NCI-H345 (cell line): Measurements from ENCODE around the gene SCO1.
A peak's percentile ranks its signal among the peaks of the same experiment; 100 is the strongest.
"Not testable (repeated sequence)": the region's sequence is repeated elsewhere in the genome, so short reads cannot be mapped to it uniquely, and the experiment has no call there.

Source experiments
- DNase-seq: peaks from one replicate; lab custom pipeline; 2025; lab: John Stamatoyannopoulos, UW

SCO1 gene

GRCh38 chr17:10697092-10698081 lies at the start of gene SCO1, which contains the start of gene ADPRM:
SCO1 (minus strand) TSS chr17:10697533; CDS start chr17:10697507, 26 bp downstream.
ADPRM (plus strand) TSS chr17:10697594; CDS start chr17:10704927, 7,333 bp downstream.
- DNase-seq = peak; percentile 88

GRCh38 chr17:10745231-10745630 lies 47.9 kb upstream of the SCO1 start:
- DNase-seq = no peak

GRCh38 chr17:10744501-10745000 lies 47.2 kb upstream of the SCO1 start:
- no peak for DNase-seq

GRCh38 chr17:10743316-10744009 lies 46.1 kb upstream of the SCO1 start:
- no peak for DNase-seq

- no peak for DNase-seq
Measured at GRCh38 chr17:10742431-10742830, 45.1 kb upstream of the SCO1 start.

DNA sequence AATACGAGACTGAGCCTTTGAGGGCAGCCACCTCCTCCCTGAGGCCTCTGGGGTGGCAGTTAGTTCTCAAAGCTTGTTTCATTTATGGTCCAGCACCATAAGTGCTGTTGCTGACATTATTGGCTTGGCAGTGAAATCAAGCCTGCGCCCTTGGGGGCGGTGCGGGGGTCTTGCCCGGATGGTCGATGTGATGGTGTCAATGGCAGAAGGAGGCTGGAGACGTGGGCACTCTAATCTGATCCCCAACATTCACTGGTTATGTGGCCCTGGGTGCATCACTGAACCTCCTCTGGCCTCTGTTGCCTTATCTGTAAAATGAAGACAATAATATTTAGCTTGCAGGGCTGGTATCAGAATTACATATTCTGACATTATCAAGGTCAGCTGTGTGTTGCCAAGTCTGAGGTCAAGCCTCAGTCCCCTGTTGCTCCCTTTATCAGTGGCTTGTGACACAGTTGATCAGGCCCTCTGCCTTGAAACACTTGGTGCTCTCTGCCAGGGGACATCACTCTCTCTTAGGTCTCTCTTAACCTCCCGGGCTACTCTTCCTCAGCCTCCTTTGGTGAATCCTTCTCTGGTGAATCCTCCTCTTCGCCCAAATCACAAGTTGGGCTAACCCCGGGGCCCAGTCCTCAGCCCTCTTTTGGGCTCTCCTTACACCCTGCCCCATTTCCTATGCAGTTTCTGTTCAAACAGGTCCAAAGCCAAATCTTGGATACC lies 44.2 kb upstream of the SCO1 start:
- no peak for DNase-seq

GRCh38 chr17:10739386-10739785 lies 42.1 kb upstream of the SCO1 start:
- DNase-seq = no peak

- DNase-seq = no peak
Measured at GRCh38 chr17:10738521-10739258, 41.4 kb upstream of the SCO1 start.

- no peak for DNase-seq
Measured at GRCh38 chr17:10737736-10738135, 40.4 kb upstream of the SCO1 start.

GRCh38 chr17:10737168-10737622 lies 39.9 kb upstream of the SCO1 start:
- DNase-seq = peak; percentile 28

DNA sequence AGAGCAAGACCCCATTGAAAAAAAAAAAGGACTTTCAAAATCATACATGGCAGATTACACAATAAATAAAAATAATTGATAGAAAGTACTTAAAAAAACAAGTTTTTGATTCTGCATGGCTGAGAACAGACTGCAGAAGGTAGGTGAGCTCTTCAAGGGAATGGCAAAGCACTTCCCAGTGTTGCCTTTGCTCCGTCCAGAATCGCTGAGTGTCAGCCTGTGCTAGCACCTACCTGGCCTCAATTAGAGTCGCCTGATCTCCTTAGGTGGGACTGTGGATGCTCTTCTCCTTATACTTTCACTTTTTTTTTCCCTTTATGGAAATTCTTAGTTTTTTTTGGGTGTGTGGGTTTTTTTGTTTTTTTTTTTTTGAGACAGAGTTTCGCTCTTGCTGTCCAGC lies 38.5 kb upstream of the SCO1 start:
- DNase-seq = no peak

DNA sequence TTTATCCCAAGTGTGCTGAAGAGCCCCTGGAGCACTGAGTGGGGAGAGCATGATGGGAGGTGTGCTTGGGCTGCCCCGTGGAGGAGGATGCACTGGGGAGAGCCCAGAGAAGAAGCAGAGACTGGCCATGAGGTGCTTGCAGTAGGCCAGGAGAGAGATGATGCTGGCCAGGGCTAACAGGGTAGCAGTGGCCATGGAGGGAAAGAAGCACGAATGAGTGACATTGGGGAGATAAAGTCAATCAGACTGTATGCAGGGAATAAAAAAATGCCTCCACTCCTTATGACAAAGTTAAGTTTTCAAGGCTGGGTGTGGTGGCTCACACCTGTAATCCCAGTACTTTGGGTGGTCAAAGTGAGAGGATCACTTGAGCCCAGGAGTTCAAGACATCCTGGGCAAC lies 37.9 kb upstream of the SCO1 start:
- DNase-seq = no peak

DNA sequence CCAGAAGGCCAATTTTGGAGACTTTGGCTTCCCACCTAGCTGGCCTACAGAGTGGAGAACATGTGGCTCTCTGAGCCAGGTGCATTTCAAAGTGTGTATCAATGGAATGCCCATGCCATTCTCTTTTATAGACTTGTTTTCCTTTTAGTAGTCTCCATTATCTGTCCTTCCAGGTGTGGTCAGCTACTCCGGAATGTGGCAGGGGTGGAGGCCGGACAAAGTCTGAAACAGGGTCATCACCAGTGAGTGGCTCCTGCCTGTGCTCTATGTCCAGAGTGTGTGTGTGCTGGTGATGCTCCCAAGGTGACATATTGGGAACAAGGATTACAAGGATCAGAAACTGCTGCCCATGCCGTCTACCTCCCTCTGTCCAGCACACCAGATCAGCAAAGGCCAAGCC lies 36.3 kb upstream of the SCO1 start:
- no peak for DNase-seq

DNA sequence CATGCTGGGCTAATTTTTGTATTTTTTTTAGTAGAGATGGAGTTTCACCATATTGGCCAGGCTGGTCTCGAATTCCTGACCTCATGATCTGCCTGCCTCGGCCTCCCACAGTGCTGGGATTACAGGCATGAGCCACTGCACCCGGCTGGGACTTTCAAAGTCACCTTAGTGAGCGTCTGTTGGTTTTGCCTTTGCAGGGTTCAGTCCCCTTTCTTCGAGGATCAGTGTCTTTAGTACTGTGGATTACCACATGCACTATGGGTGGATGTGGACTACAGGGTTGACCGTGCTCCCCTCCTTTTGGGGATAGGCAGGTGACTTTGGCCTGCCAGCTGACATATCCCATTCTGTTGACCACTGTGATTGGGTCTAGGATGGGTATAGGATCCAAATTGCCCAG lies 34.8 kb upstream of the SCO1 start:
- not testable (repeated sequence) for DNase-seq

GRCh38 chr17:10731408-10731879 lies 34.1 kb upstream of the SCO1 start:
- DNase-seq = no peak

DNA sequence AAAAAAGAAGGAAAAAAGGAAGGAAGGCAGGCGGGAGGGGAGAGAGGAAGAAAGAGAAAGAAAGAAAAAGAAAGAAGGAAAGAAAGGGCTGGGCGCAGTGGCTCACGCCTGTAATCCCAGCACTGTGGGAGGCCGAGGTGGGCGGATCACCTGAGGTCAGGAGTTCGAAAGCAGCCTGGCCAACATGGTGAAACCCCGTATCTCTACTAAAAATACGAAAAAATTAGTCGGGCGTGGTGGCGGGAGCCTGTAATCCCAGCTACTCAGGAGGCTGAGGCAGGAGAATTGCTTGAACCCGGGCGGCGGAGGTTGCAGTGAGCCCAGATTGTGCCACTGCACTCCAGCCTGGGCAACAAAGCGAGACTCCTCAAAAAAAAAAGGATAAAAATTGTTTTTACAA lies 32.9 kb upstream of the SCO1 start:
- DNase-seq = not testable (repeated sequence)

- DNase-seq = peak; percentile 11
Measured at GRCh38 chr17:10729334-10730193, 32.2 kb upstream of the SCO1 start, which contains the start of gene TMEM220. TMEM220 (minus strand) TSS chr17:10730023; CDS start chr17:10729851, 172 bp downstream.

GRCh38 chr17:10728331-10728892 lies 31.1 kb upstream of the SCO1 start:
- no peak for DNase-seq

DNA sequence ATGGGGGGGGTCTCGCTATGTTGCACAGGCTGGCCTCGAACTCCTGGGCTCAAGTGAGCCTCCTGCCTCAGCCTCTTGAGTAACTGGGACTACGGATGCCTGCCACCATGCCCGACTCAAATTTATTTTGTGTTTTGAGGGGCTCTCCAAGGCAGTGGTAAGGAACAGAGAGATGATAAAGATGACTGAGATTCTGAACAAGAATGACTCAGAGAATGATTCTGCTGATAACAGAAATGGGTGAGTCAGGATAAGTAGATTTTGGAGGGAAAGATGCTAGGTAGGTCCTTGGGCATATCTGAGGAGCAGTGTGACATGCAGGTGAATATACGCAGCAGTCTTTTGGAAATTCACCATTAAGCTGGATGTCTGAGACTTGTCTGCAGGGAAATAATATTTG lies 29.9 kb upstream of the SCO1 start:
- no peak for DNase-seq

DNA sequence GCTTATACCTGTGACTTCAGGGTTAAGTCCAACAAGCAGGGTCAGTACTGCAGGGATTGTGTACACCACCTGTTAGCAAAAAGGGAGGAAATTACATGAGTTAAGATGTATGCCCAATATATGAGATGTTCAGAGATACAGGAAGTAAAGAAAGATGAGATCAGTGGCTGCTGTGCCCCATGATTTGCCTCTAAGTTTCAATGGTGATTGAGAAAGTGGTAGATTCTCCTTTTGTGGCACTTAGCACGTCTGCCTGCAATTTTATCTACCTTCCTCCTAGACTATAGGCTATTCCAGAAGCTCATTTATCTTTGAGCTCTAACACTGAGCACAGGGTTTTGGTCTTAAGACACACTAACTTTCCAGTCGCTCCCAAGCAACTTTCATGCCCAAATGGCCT lies 28.9 kb upstream of the SCO1 start:
- no peak for DNase-seq
